H1 (cell line): ENCODE measurements around the gene ALDH3B1. TPM values are rescaled to one million over a fixed set of nuclear protein-coding genes. Genes with fewer than 3 reads are reported as not detected.

Experiments
- BRCA1 ChIP-seq: IDR thresholded peaks from 2 replicates; pipeline ENCODE4 v1.6.1; 2012; ENCODE audit warnings: low read depth, low read length, improper control_type of control experiment
- CHD7 ChIP-seq: fragments of 300-600 bp; sonication (generic); IDR thresholded peaks from 2 replicates; pipeline ENCODE4 v1.7.1; 2012; ENCODE audit warnings: low read length, moderate library complexity, mild to moderate bottlenecking, inconsistent platforms; ENCODE audit not compliant: insufficient replicate concordance
- CTBP2 ChIP-seq: IDR thresholded peaks from 2 replicates; pipeline ENCODE4 v1.7.0; 2011; ENCODE audit warnings: borderline replicate concordance, mild to moderate bottlenecking, moderate library complexity, mixed read lengths, low read length; ENCODE audit not compliant: insufficient read depth, insufficient read length
- CTCF ChIP-seq, 3 experiments: IDR thresholded peaks; 1 replicate in 2 of 3; 2 replicates in 1 of 3; pipeline versions ENCODE4 v1.5.1 to v1.6.1; 2011; ENCODE audit warnings: low read length in 3 of 3, mild to moderate bottlenecking in 3 of 3, inconsistent platforms in 2 of 3, low read depth in 1 of 3, moderate library complexity in 1 of 3; ENCODE audit not compliant: insufficient read depth in 1 of 3; ENCODE audit errors: control extremely low read depth in 1 of 3
- EGR1 ChIP-seq: IDR thresholded peaks from 2 replicates; pipeline ENCODE4 v1.6.1; 2011; ENCODE audit warnings: low read depth, low read length, borderline replicate concordance
- MAFK ChIP-seq: IDR thresholded peaks from 2 replicates; pipeline ENCODE4 v1.6.1; 2012; ENCODE audit warnings: low read depth, mild to moderate bottlenecking, improper control_type of control experiment, low read length
- POLR2AphosphoS5 ChIP-seq: IDR thresholded peaks from 2 replicates; pipeline ENCODE4 v1.6.1; 2011; ENCODE audit warnings: low read depth, low read length
- RXRA ChIP-seq: IDR thresholded peaks from 2 replicates; pipeline ENCODE4 v1.6.1; 2011; ENCODE audit warnings: low read depth, mild to moderate bottlenecking, low read length, moderate library complexity; ENCODE audit not compliant: insufficient read depth
- SIX5 ChIP-seq: IDR thresholded peaks from 2 replicates; pipeline ENCODE4 v1.6.1; 2011; ENCODE audit warnings: mild to moderate bottlenecking, low read depth, low read length
- TCF12 ChIP-seq: IDR thresholded peaks from 2 replicates; pipeline ENCODE4 v1.6.1; 2011; ENCODE audit warnings: low read depth, mild to moderate bottlenecking, low read length
- polyA plus RNA-seq, 7 experiments: library from polyadenylated mRNA; depleted of rRNA in 3 of 7; stranded (reverse) in 5 of 7; unstranded in 2 of 7; fragments of >200 nt in 5 of 7; fragments of 200-250 nt in 2 of 7; gene quantifications; 1 replicate in 5 of 7; 2 replicates in 1 of 7; 4 replicates in 1 of 7; pipeline versions ENCODE4 v1.2.1 to v1.2.3, GENCODE V29; 2011 to 2013; ENCODE audit warnings: missing spikeins in 2 of 7, mixed read lengths in 2 of 7
- total RNA-seq: library from RNA; stranded (reverse); fragmentation: NEBNext Ultra II Directional; extraction: Animal tissue kit (Norgen Biotek cat#: 25700); gene quantifications from 2 replicates; pipeline ENCODE4 v1.2.1, GENCODE V29; 2021

Gene ALDH3B1
- total and polyA plus RNA-seq, 2 of the 8 experiments (the other 6 are each of a cell fraction or from before 2014, with no cell fraction given) = 0.32 to 0.47 TPM

- TF ChIP-seq CHD7 (no peak), POLR2AphosphoS5 (no peak), RXRA (no peak), CTBP2 (no peak), CTCF (IDR thresholded peaks at IDR 0.05; ENCODE audit: control extremely low read depth in 1 of 3, insufficient read depth in 1 of 3, low read depth in 1 of 3, low read length in 3 of 3) (peak in 2 of 3 experiments; percentile 41 to 44; a peak in 3 of 4 replicates), SIX5 (no peak), EGR1 (no peak), MAFK (no peak), BRCA1 (no peak), TCF12 (no peak)
Measured at GRCh38 chr11:68025047-68025446, 14.9 kb downstream of the ALDH3B1 start (continued).
